BJ (cell line): ENCODE results near the gene TMPRSS4. TPM values are rescaled to one million over a fixed set of nuclear protein-coding genes. Genes with fewer than 3 reads are reported as not detected.

Experiments
- CTCF ChIA-PET: fragments of 350-600 bp; formaldehyde crosslinking; extraction: SDS; loops from one replicate; lab custom pipeline; 2021; ENCODE audit warnings: antibody characterized with exemption, inconsistent platforms; lab: Yijun Ruan, JAX
- POLR2A ChIA-PET: fragments of 300-600 bp; sonication (Branson Sonifier 250); formaldehyde crosslinking; extraction: SDS; loops from one replicate; lab custom pipeline; 2021; ENCODE audit warnings: antibody characterized with exemption; lab: Charles Lee
- DNase-seq: peaks from one replicate; pipeline ENCODE4 v3.0.0-alpha.2; 2011; ENCODE audit warnings: low read depth
- H3K27me3 ChIP-seq: 2 replicates; pipeline ENCODE4 v1.6.0; 2011; ENCODE audit warnings: low read length; ENCODE audit not compliant: control insufficient read depth, insufficient read depth
- H3K36me3 ChIP-seq: 2 replicates; pipeline ENCODE4 v1.5.1; 2011; ENCODE audit warnings: low read length; ENCODE audit not compliant: control insufficient read depth, insufficient read depth
- H3K4me3 ChIP-seq: 2 replicates; pipeline ENCODE4 v1.5.1; 2011; ENCODE audit warnings: low read depth, mild to moderate bottlenecking, control low read depth, low read length
- CTCF ChIP-seq: IDR thresholded peaks from 2 replicates; pipeline ENCODE4 v1.5.1; 2011; ENCODE audit warnings: low read depth, mild to moderate bottlenecking, control low read depth, inconsistent platforms, low read length, moderate library complexity; ENCODE audit not compliant: insufficient read depth
- polyA plus RNA-seq: library from polyadenylated mRNA; depleted of rRNA; stranded (reverse); fragments of >200 nt; gene quantifications from 2 replicates; pipeline ENCODE4 v1.2.3, GENCODE V29; 2011

Gene TMPRSS4
- polyA plus RNA-seq, 1 experiment, result not detected

- TF ChIP-seq CTCF, result no peak
- H3K4me3 ChIP-seq, result no peak overlapping the region
- DNase-seq, result no peak
- ChIA-PET POLR2A (no interaction called here), CTCF (no interaction called here)
- peaks cover 2% of the 10 kb centered on the region for H3K27me3 ChIP-seq
- no peaks in the 10 kb centered on the region for H3K36me3 ChIP-seq
These were observed 28.2 kb upstream of the TMPRSS4 start for GRCh38 chr11:118048472-118049370.

GRCh38 chr11:118049771-118050170 is 27.1 kb upstream of the TMPRSS4 start:
- peaks cover 2% of the 10 kb centered on the region for H3K27me3 ChIP-seq
- H3K36me3 ChIP-seq, result no peaks in the 10 kb centered on the region
- TF ChIP-seq CTCF, result no peak
- ChIA-PET POLR2A (no interaction called here), CTCF (interaction anchor here (1.4 kb wide), 1 partner anchor 242 kb away, joined by 5 read pairs; no protein-coding TSS in a partner anchor)
- H3K4me3 ChIP-seq, result no peak overlapping the region
- DNase-seq, result no peak

- H3K27me3 ChIP-seq, result peaks cover 2% of the 10 kb centered on the region
- no peaks in the 10 kb centered on the region for H3K36me3 ChIP-seq
- no peak for DNase-seq
- CTCF ChIA-PET, result interaction anchor here (0.6 to 1.4 kb wide), 2 partner anchors 243 to 1347 kb away, joined by 3 to 5 read pairs; no protein-coding TSS in a partner anchor
- TF ChIP-seq CTCF, result no peak
- no peak overlapping the region for H3K4me3 ChIP-seq
- POLR2A ChIA-PET, result no interaction called here
These were observed 26.5 kb upstream of the TMPRSS4 start for GRCh38 chr11:118050208-118050891.

GRCh38 chr11:118051136-118051610 is 25.7 kb upstream of the TMPRSS4 start:
- DNase-seq, result no peak
- no peak for TF ChIP-seq CTCF
- CTCF ChIA-PET, result interaction anchor here (0.6 to 3.3 kb wide), 4 partner anchors 206 to 1348 kb away, joined by 3 to 34 read pairs (median 4); no protein-coding TSS in a partner anchor
- Histone ChIP-seq H3K36me3 (no peaks in the 10 kb centered on the region), H3K27me3 (peaks cover 2% of the 10 kb centered on the region), H3K4me3 (no peak overlapping the region)
- POLR2A ChIA-PET, result no interaction called here
